Posterior cingulate gyrus (tissue), 11 donors: ENCODE results near the gene HINT3.
"Not testable (repeated sequence)": the region's sequence is repeated elsewhere in the genome, so short reads cannot be mapped to it uniquely, and the experiment has no call there.

ENCODE experiments used
- DNase-seq, 10 donors: peaks; one replicate each; pipeline versions ENCODE4 v3.0.0 to v3.0.0-alpha.2; 2020 to 2021; ENCODE audit warnings: mixed read lengths in 3 of 10
- intact Hi-C: fragments of 100-400 bp; cut with DNase I; formaldehyde crosslinking; loops from one replicate; pipeline ENCODE4 v1.15.1; 2023

The HINT3 gene

GRCh38 chr6:125956506-125957390 lies at the start of gene HINT3:
HINT3 (plus strand) TSS chr6:125956770; CDS start chr6:125956978, 208 bp downstream.
- intact Hi-C loops = loop anchor here (2.0 to 5.0 kb wide), 2 partner anchors 99 to 176 kb away; no protein-coding TSS in a partner anchor
- DNase-seq = peak; percentile 94 to 100 (median 98)

- no peak for DNase-seq
- intact Hi-C loops = no loop called here
Observed at GRCh38 chr6:125910527-125910926, 46.0 kb upstream of the HINT3 start.

DNA sequence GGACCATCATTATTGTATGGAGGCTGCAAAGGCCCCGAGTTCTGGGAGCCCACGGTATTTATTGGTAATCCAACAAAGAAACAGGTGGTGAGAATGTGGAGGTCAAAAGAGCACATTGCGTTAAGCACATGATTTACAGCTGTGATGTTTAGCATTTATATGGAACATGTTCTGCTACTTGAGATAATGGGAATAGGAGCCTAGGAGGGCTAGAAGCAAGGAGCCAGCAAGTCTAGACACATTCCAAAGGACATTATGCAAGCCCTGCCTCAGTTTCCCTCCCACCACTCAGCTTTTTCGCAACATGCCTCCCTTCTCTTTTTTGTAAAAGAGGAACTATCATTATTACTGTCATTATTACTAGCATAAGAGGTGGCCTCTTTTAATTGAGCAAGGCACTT lies 45.5 kb upstream of the HINT3 start:
- DNase-seq, intact Hi-C loops: not testable (repeated sequence)

- intact Hi-C loops, DNase-seq: not testable (repeated sequence)
Observed at GRCh38 chr6:125912430-125912829, 44.1 kb upstream of the HINT3 start.

GRCh38 chr6:125913145-125913544 lies 43.4 kb upstream of the HINT3 start:
- no peak for DNase-seq
- intact Hi-C loops = no loop called here

DNA sequence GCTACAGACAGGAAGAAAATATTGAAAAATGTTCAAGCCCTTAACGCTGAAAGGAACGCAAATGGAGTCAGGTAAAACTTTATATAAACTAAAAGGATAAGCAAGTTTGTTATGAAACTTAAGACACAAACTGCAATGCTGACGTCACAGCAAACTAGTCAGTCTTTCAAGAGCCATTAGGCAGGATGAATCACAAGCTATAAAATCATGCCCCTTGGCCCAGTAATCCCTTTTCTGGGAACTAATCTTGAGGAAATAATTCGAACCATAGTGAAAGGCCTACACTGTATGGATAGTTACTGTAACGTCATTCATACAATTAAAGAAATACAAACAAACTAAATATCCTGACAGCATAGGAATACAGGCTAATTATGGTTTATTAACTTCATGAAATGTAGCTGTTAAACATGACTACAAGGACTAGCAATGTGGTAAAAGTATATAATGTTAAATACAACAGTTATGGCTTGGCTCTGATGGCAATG lies 42.7 kb upstream of the HINT3 start:
- no peak for DNase-seq
- intact Hi-C loops = no loop called here

- DNase-seq = no peak
- intact Hi-C loops = no loop called here
Observed at GRCh38 chr6:125918230-125918629, 38.3 kb upstream of the HINT3 start.

- DNase-seq = no peak
- intact Hi-C loops = no loop called here
Observed at GRCh38 chr6:125918681-125919566, 37.6 kb upstream of the HINT3 start.

- intact Hi-C loops = no loop called here
- no peak for DNase-seq
Observed at GRCh38 chr6:125919618-125920017, 37.0 kb upstream of the HINT3 start.

- no peak for DNase-seq
Observed at GRCh38 chr6:125922322-125922860, 34.2 kb upstream of the HINT3 start.

DNA sequence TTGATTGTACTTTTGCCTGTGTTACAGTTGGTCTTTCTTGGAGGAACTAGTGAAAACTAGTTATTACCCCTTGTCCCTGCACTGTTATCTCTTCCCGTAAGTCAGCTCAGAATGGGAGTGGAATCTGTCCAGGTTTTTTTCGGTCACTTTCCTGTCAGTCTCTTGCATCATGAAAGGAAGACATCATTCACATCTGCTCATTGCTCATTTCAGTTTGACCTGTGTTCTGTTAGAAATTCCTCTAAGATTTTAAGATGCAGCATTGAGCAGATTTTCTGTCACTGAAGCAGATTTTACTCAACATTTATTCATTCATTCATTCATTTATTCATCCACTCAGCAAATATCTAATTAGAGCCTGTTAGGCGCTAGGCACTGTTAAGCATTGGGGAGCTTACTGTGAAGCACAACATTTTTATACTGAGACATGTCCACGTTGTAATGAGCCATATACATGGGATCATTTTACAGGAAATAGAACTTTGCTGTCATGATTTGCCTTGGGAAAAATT lies 33.1 kb upstream of the HINT3 start:
- intact Hi-C loops = no loop called here
- no peak for DNase-seq

More at GRCh38 chr6:125922322-125922860, 34.2 kb upstream of the HINT3 start:
- intact Hi-C loops = no loop called here

GRCh38 chr6:125924169-125924568 lies 32.4 kb upstream of the HINT3 start:
- DNase-seq = no peak
- intact Hi-C loops = no loop called here

DNA sequence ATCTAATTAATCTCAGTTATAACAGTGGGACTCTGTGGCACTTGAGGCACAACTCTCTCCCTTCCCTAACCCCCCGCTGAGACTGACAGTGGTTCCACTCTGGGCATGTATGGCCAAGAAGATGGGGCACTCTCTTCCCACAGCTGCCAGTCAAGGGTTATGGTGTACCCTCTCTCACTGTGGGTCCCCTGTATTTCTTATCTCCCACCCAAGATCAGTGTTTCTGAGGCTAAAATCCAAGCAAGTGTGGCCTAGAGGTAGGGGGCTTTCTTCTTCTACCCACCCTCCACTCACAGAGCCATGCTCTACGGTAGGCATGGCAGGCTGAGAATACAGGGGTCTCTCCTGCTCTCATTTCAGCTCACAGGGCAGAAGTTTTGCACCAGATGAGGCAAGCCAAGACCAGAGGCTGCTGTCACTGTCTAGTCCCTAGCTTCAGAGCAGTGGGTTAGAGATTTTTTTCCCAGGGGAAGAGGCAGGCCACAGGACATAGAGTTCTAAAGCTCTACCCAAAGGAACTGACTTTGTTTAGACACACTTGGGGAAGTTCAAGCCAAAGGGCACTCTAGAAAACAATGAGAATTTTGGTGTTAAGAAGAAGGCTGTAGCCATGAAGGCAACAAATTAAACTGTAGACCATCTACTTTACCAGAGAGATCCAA lies 31.7 kb upstream of the HINT3 start:
- intact Hi-C loops = no loop called here
- DNase-seq = no peak

GRCh38 chr6:125926711-125927110 lies 29.9 kb upstream of the HINT3 start:
- peak in 1 of 10 donors; percentile 10 for DNase-seq
- intact Hi-C loops = no loop called here

GRCh38 chr6:125927761-125928160 lies 28.8 kb upstream of the HINT3 start:
- no peak for DNase-seq
- intact Hi-C loops = no loop called here

DNA sequence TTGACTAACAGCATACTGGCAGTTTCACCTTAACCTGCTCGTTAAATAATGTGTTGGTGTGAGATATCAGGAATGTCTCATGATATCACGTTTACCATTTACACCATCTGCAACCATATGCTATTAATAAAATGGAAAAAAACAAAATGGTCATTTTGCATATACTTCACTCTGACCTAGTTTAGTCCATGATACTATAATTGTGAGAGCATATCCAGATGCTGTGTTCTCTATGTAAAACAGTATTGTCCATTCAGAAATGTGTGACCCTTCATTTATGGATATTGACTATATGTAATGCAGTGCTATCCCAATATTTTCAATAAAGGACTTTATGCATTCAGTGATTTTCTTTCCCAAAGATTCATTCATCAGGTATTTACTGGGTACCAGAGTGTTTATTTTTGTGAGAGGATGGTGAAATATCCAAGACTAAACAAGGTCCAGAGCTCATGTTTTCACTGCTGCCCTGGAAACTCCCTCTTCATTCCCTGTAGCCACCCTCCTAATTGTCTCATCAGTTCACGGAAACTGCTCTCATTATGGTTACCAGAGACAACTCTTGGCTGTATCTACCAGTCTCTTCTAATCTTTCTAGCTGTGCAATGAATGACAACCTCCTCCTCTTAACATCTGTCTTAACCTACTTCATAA lies 25.7 kb upstream of the HINT3 start:
- intact Hi-C loops = no loop called here
- DNase-seq = no peak

DNA sequence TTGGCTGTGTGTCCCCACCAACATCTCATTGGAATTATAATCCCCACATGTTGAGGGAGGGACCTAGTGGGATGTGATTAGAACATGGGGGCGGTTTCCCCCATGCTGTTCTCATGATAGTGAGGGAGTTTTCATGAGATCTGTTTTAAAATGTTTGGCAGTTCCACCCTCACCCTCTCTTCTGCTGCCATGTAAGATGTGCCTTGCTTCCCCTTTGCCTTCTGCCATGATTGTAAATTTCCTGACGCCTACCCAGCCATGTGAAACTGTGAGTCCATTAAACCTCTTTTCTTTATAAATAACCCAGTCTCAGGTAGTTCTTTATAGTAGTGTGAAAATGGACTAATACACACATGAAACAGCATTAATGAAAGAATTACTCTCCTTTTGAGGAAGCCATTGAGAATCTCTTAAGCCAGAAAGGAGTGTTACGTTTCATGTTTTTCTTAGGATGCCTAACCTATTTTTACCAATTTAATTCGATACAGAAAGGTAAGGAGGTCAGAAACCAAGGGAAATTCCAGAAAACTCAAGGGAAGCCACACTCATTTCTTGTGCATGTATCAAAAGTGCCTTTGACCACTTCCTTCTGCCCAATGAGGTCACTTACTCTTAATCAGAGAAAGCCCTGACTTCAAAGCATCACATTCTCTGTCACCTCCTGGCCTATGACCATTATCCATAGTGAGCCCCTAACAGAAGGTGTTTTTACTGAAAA lies 24.7 kb upstream of the HINT3 start:
- no peak for DNase-seq
- intact Hi-C loops = no loop called here

DNA sequence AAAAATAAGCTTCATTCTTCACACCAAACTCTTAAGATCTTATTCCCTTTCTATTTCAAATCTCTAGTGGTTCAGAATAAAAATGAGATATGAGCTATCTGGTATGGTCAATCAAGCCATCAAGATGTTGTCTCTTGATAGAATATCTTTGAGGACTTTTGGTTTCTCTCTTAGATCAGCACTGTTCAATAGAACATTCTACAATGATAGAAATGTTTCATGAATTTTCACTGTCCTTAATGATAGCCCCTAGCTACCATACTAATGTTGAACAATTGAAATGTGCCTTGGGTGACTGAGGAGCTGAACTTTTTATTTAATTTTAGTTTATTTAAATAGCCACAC lies 24.1 kb upstream of the HINT3 start:
- no peak for DNase-seq
- intact Hi-C loops = no loop called here

- intact Hi-C loops, DNase-seq: not testable (repeated sequence)
Observed at GRCh38 chr6:125935520-125935919, 21.1 kb upstream of the HINT3 start.
